Head of caudate nucleus (tissue), 42 donors: ENCODE measurements around the gene GNLY.
"Not testable (repeated sequence)": the region's sequence is repeated elsewhere in the genome, so short reads cannot be mapped to it uniquely, and the experiment has no call there.

ENCODE experiments used
- DNase-seq, 42 donors: peaks; one replicate each; pipeline versions ENCODE4 v3.0.0 to v3.0.0-alpha.2; 2020 to 2021; ENCODE audit warnings: mixed read lengths in 7 of 42
- intact Hi-C: fragments of 100-400 bp; cut with DNase I; formaldehyde crosslinking; loops from one replicate; pipeline ENCODE4 v1.15.0; 2022

The GNLY gene

GRCh38 chr2:85703329-85703728, 9.2 kb downstream of the GNLY start:
- DNase-seq = no peak
- intact Hi-C loops = loop anchor here (10.0 kb wide), 1 partner anchor 59 kb away; no protein-coding TSS in a partner anchor

- no peak for DNase-seq
- intact Hi-C loops = loop anchor here (10.0 kb wide), 1 partner anchor 59 kb away; no protein-coding TSS in a partner anchor
Observed at GRCh38 chr2:85704038-85704437, 9.9 kb downstream of the GNLY start.

- intact Hi-C loops = loop anchor here (10.0 kb wide), 1 partner anchor 60 kb away; no protein-coding TSS in a partner anchor
- DNase-seq = peak in 1 of 42 donors; percentile 30
Observed at GRCh38 chr2:85704800-85705679, 10.9 kb downstream of the GNLY start.

GRCh38 chr2:85705680-85706039, 11.5 kb downstream of the GNLY start:
- no peak for DNase-seq

GRCh38 chr2:85706063-85706462, 11.9 kb downstream of the GNLY start:
- intact Hi-C loops = loop anchor here (10.0 kb wide), 1 partner anchor 61 kb away; no protein-coding TSS in a partner anchor
- DNase-seq = peak in 1 of 42 donors; percentile 20

More at GRCh38 chr2:85705680-85706039, 11.5 kb downstream of the GNLY start:
- intact Hi-C loops = loop anchor here (10.0 kb wide), 1 partner anchor 61 kb away; no protein-coding TSS in a partner anchor

- intact Hi-C loops = loop anchor here (10.0 kb wide), 1 partner anchor 62 kb away; no protein-coding TSS in a partner anchor
- DNase-seq = peak in 34 of 42 donors; percentile 26 to 74 (median 48)
Observed at GRCh38 chr2:85706599-85707296, 12.6 kb downstream of the GNLY start.

GRCh38 chr2:85707304-85707703, 13.1 kb downstream of the GNLY start:
- DNase-seq = peak in 32 of 42 donors; percentile 32 to 90 (median 74)
- intact Hi-C loops = loop anchor here (10.0 kb wide), 1 partner anchor 63 kb away; no protein-coding TSS in a partner anchor

- DNase-seq = peak in 1 of 42 donors; percentile 1
- intact Hi-C loops = loop anchor here (10.0 kb wide), 1 partner anchor 64 kb away; no protein-coding TSS in a partner anchor
Observed at GRCh38 chr2:85708641-85709040, 14.5 kb downstream of the GNLY start.

GRCh38 chr2:85709401-85709811, 15.2 kb downstream of the GNLY start:
- intact Hi-C loops = loop anchor here (10.0 kb wide), 1 partner anchor 65 kb away; no protein-coding TSS in a partner anchor

GRCh38 chr2:85710687-85711577, 16.8 kb downstream of the GNLY start:
- DNase-seq = peak in 3 of 42 donors; percentile 7 to 25 (median 8)
- intact Hi-C loops = no loop called here

More at GRCh38 chr2:85709401-85709811, 15.2 kb downstream of the GNLY start:
- DNase-seq = peak in 1 of 42 donors; percentile 22

- peak in 2 of 42 donors; percentile 21 to 43 for DNase-seq
- intact Hi-C loops = no loop called here
Observed at GRCh38 chr2:85711578-85712060, 17.5 kb downstream of the GNLY start.

GRCh38 chr2:85712336-85712735, 18.2 kb downstream of the GNLY start:
- peak in 9 of 42 donors; percentile 9 to 55 (median 45) for DNase-seq
- intact Hi-C loops = no loop called here

- intact Hi-C loops = no loop called here
- peak in 10 of 42 donors; percentile 10 to 66 (median 38) for DNase-seq
Observed at GRCh38 chr2:85712849-85713612, 18.9 kb downstream of the GNLY start.

GRCh38 chr2:85713836-85714235, 19.7 kb downstream of the GNLY start:
- peak in 4 of 42 donors; percentile 6 to 36 (median 16) for DNase-seq
- intact Hi-C loops = no loop called here

- intact Hi-C loops = not testable (repeated sequence)
- DNase-seq = peak in 3 of 42 donors; percentile 4 to 18 (median 15)
Observed at GRCh38 chr2:85714421-85714820, 20.3 kb downstream of the GNLY start.

GRCh38 chr2:85714841-85715240, 20.7 kb downstream of the GNLY start:
- no peak for DNase-seq
- intact Hi-C loops = no loop called here

- peak in 2 of 42 donors; percentile 12 to 33 for DNase-seq
- intact Hi-C loops = no loop called here
Observed at GRCh38 chr2:85716346-85716914, 22.3 kb downstream of the GNLY start.
